Islet precursor cell (in vitro differentiated cells): ENCODE data around the gene IGFBP4.

ENCODE experiments used
- DNase-seq: peaks from one replicate; pipeline ENCODE4 v3.0.0-alpha.2; 2018

IGFBP4 gene

DNA sequence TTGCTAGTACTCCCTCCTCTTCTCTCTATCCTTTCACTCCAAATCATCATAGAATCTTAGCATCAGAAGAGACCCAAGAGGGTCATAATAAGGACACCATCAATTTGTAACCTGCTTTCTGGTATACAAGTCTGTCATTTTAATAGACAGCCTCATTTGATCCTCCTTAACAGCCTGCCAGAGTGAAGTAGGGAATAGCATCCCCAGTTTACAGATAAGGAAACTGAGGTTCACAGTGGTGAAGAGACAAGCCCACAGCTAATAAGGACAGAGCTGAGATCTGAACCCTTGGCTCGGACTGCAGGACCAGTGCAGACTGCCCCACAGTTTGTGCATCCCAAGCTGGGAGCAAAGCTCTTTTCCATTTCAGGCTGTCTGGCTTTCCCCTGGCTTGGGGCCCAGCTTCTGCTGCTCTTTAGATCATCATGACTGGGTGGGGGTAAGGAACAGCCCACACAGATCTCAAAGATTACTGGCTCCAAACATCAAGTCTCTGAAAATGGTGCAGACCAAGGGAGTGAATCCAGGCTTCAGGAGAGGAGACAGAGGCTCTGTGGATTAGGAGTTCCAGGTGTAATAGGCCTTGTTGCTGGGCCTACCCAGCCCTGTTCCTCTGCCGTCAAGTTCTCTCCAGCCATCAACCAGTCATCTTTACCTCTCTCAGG, 10.3 kb upstream of the IGFBP4 start:
- peak; percentile 41 for DNase-seq

DNA sequence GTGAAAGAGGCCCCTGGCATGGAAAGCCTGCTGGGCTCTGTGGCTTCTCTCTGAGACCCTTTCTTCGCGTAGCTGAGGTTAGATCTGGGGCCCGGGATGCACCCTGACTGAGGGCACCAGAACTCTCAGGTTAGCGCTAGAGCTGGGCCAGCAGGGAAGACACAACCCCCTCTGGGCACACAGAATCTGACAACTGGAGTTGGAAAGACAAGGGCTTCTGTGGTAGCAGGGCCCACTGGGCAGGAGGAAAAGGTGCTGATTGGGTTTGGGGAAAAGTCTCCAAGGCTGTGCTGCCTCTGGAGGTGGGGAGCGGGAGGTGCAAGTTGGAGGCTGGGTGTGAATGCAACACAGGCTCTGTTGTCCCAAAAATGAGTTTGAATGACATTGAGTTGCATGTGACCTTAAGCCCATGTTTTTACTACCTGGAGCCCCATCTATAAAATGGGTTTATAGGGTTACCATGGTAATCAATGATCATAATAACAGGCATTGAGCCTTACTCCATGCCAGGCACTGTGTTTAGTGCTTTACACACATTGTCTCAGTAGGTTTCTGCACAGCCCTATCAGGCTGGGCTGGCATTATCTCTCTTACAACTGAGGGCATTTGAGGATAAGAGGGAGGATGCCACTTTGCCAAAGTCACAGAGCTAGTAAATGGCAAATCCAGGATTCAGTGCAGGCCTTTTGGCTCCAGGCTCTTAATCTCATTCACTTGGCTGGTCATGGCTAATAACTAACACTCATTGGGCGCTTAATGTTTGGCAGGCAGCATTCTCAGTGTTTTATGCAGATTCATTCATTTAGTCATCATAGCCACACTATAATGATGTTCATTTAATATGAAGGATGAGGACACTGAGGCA, 9.5 kb upstream of the IGFBP4 start:
- DNase-seq: peak; percentile 84

DNA sequence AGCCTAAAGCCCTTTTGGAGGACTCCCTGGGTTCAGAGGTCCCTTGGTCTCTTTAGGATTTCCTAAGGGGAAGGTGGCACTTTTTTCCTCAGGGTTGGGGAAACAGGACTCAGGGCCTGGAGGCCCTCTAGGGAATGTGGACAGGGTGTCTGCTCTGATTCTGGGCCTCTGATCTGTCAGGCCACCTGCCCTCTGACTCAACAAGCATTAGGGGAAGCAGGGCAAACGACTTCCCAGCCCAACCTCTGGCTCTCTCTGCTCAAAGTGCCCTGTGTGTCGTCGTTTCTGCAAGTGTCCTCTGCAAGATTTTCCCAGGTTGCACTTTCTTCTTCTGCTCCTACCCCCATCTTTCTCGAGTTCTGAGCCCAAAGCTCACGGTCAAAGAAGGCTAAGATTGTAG, 6.6 kb upstream of the IGFBP4 start:
- peak; percentile 76 for DNase-seq

GRCh38 chr17:40437095-40437732, 6.0 kb upstream of the IGFBP4 start:
- DNase-seq: peak; percentile 46

DNA sequence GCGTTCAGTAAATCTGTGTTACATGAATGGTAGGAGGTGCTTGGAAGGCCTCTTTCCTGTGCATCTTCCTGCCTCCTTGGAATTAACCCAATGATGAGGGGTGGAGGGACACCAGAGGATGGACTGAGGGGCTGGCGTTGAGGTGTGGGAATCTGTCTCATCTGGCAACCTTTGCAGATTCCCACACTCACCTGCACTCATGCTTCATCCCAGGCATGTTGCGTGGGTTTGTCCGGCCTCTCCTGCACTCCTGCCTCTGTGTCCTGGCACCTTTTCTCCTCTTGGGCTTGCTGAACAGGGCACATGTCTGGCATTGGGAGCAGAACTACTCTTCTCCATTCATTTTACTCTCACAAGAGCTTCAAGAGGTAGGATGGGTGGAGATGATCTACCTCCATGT, 3.1 kb upstream of the IGFBP4 start:
- DNase-seq: no peak

DNA sequence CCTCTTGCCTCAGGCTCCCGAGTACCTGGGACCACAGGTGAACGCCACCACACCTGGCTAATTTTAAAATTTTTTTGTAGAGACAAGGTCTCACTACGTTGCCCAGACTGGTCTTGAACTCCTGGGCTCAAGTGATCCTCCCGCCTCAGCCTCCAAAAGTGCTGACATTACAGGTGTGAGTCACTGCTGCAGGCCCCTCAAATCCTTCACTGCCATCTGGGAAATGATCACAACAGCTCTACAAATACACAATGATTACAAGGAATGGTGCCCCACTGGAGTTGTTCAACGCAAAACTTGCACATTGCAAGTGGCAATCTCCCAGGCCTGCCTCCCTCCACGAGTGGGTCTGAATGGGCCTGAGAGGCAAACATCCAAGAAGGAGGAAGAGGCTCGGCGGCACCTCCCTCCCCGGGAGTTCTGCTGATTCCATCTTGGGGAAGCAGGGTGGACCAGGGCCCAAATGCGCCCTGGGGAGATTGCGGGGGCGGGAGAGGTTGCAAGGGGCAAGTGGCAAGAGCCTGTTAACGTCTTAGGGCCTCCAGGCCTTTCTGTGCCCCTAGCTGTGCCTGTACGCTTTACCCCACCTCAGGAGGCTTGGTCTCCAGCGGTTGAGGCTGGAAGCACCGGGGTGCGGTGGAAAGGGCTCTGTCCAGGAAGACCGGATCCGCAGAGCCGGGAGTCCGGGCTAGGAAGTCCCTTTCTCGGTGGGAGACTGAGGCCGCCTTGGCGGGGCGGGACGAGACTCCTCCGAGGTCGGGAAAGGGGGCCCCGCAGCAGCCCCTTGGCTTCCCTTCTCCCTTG, 656 bp upstream of the IGFBP4 start:
- no peak for DNase-seq

- DNase-seq: no peak
Measured at GRCh38 chr17:40443988-40444899, 994 bp downstream of the IGFBP4 start.

DNA sequence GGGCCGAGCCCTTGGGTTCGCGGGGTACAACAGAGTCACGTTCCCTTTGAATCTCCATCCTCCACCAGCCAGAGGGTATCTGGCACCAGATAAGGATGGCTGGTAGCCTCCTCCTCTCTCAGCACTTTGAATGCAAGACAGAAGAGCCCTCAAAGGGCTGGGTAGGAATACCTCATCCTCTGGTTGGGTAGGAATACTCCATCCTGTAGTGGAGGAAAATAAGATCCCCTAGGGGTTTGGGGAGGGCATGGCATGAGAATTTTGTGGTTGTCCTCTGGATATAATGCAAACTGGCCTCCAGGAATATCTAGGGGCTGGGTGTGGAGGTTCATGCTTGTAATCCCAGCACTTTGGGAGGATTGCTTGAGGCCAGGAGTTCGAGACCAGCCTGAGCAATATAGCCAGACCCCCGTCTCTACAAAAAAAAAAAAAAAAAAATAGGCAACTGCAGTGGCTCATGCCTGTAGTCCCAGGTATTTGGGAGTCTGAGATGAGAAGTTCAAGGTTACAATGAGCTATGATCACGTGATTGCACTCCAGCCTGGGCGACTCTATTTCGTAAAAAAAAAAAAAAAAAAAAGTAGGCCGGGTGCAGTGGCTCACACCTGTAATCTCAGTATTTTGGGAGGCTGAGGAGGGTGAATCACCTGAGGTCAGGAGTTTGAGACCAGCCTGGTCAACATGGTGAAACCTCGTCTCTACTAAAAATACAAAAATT, 2.7 kb downstream of the IGFBP4 start:
- DNase-seq: no peak

- no peak for DNase-seq
Measured at GRCh38 chr17:40447148-40447644, 3.9 kb downstream of the IGFBP4 start.

DNA sequence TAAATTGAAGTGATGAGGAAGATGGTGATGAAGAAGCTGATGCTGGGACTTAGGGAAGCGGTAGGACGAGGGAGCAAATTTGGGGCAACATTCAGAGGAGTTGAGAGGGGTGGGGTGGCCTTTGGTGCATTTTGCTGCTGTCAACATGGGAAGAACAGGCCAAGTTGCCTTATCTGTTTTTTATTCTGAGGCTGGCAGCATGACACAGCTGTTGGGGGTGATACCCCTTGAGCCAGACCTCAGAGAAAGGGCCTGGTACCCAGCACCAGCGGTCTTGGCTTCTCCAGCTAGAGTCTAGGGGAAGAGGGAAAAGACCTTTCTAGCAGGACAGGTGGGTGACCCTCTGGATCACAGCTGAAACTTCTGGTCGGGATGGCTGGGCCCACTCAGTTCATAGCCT, 4.6 kb downstream of the IGFBP4 start:
- DNase-seq: no peak

DNA sequence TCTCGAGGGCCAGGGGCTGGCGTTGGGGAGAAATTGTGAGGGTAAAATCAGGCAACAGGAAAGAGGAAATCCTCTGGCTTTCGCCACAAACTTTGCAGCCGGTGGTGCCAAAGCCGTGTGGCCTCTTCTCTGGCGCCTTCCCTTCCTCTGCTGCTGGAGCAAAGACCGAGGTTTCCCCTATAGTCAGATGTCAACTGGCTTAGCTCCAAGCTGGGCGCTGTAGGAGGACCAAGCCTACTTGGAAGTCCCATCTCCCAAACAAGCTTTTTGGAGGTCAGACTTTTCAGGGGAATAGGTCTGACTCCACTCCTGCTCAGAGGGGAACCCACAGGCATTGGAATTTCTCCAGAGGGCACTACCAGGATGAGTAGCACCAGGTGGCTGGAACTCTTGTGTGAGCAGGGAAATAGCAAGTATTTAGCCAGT, 5.0 kb downstream of the IGFBP4 start:
- DNase-seq: no peak

GRCh38 chr17:40448639-40449261, 5.5 kb downstream of the IGFBP4 start:
- no peak for DNase-seq

DNA sequence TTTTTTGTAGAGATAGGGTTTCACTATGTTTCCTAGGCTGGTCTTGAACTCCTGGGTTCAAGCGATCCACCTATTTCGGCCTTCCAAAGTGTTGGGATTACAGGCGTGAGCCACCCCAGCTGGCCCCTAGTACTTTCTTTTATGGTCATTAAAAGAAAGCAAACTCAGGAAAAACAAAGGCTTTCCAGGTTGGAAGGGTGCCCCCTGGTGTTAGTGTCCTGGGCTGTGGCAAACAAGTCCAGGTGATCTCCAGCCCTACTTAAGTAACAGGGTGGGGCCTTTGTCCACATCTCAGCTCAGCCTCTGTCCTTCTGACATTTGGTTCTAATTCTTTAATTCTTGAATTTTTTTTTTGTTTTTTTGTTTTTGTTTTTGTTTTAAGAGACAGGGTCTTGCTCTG, 6.9 kb downstream of the IGFBP4 start:
- peak; percentile 85 for DNase-seq

DNA sequence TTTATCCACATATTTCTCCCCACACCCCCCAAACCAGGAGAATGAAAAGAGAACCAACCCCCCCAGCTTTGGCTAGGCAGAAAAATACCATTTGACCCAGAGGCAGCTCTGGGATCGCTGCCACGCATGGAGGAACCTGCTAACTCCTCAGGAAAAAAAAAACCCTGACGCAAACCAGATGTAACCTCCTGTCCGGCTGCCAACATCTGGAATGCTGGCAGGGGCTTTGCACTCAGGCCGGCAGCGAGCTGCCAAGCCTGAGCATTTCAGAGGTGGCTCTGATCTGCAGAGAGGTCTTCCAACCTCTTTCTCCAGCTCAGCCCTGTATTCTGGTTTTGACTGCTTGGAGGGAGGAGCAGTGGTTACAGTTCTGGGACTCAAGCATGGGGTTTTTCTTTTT, 8.2 kb downstream of the IGFBP4 start:
- DNase-seq: no peak

- DNase-seq: no peak
Measured at GRCh38 chr17:40452216-40452787, 9.1 kb downstream of the IGFBP4 start.

DNA sequence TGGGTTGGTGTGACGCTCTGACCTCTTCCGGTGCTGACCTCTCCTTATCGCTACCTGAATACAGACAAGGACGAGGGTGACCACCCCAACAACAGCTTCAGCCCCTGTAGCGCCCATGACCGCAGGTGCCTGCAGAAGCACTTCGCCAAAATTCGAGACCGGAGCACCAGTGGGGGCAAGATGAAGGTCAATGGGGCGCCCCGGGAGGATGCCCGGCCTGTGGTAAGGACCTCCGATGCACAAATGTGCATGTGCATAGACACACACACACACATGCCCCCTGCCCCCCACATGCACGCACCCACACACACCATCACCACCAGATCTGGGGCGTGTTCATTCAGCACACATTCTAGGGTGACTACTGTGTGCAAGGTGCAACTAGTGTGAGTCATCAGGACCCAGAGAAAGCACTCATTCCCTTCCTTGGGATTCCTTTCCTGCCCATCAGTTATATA, 9.7 kb downstream of the IGFBP4 start:
- no peak for DNase-seq

- no peak for DNase-seq
Measured at GRCh38 chr17:40453881-40454612, 10.8 kb downstream of the IGFBP4 start.

DNA sequence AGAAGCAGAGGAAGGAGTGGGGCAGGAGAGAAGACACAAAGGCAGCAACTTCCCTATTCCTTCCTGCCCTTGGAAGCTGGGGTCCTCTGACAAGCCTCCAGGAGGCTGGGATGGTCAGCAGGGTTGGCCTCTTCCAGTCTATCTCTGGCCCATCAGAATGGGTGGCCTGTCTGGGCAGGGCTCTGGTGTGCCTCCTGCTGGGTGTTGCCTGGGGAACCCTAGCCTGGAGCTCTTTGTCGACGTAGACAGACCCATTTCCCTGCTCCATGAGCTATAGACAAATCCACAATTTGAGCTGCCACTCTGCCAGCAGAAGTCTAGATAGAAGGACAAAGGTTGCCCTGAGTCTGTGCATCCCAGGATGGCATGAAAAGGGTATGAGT, 11.4 kb downstream of the IGFBP4 start:
- no peak for DNase-seq

- no peak for DNase-seq
Measured at GRCh38 chr17:40456396-40456951, 13.2 kb downstream of the IGFBP4 start.
